ENCODE results near the gene KIF9.
A peak's percentile ranks its signal among the peaks of the same experiment; 100 is the strongest.

- no peak for TF ChIP-seq FOXJ3 (CRISPR knock-in tag; IDR thresholded peaks at IDR 0.05; ENCODE audit: borderline replicate concordance)
- TF ChIP-seq MXD4 (CRISPR knock-in tag; IDR thresholded peaks at IDR 0.05; ENCODE audit: borderline replicate concordance), result no peak
- no peak for TF ChIP-seq CTCF (IDR thresholded peaks at IDR 0.05)
- no peak for TF ChIP-seq ZNF423 (CRISPR knock-in tag; IDR thresholded peaks at IDR 0.05)
- no peak for TF ChIP-seq NFYB (CRISPR knock-in tag; conservative IDR thresholded peaks at IDR 0.05; ENCODE audit: low read depth)
- TF ChIP-seq GABPB1 (CRISPR knock-in tag; IDR thresholded peaks at IDR 0.05), result peak; percentile 77
- TF ChIP-seq ZNF416 (CRISPR knock-in tag; IDR thresholded peaks at IDR 0.05), result no peak
- peak; percentile 75 for TF ChIP-seq ESRRA (CRISPR knock-in tag; IDR thresholded peaks at IDR 0.05; ENCODE audit: borderline replicate concordance)
- no peak for TF ChIP-seq ATF2 (CRISPR knock-in tag; IDR thresholded peaks at IDR 0.05; ENCODE audit: borderline replicate concordance, low read depth)
- peak; percentile 83 for TF ChIP-seq MAX (CRISPR knock-in tag; IDR thresholded peaks at IDR 0.05)
- no peak for TF ChIP-seq USF2 (CRISPR knock-in tag; IDR thresholded peaks at IDR 0.05)
Observed at GRCh38 chr3:47282424-47283192, at the start of gene KIF9, which contains the start of gene KLHL18.
